ENCODE data around the gene CASP2. TPM values are rescaled to one million over a fixed set of nuclear protein-coding genes. Genes with fewer than 3 reads are reported as not detected.
A peak's percentile ranks its signal among the peaks of the same experiment; 100 is the strongest.
"Not testable (repeated sequence)": the region's sequence is repeated elsewhere in the genome, so short reads cannot be mapped to it uniquely, and the experiment has no call there.

Gene CASP2
- total RNA-seq, 1 donor from 2014 or later = 10.9 TPM

DNA sequence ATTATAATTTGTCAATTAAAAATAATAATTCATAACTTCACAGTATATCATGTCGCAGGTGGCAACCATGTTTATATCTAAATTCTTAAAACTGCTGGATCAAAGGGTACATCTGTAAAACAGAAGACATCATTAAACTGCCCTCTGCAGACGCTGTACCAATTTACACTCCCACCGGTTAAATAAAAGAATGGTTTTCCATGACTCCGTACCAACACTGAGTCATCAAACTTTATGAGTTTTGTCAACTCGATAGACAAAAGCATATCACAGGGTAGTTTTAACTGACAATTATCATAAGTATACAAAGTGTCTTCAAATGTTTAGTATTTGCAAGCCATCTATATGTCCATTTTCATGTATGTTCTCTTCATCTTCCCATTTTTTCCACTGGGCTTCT, 30.6 kb upstream of the CASP2 start:
- TF ChIP-seq, protein P1, sequence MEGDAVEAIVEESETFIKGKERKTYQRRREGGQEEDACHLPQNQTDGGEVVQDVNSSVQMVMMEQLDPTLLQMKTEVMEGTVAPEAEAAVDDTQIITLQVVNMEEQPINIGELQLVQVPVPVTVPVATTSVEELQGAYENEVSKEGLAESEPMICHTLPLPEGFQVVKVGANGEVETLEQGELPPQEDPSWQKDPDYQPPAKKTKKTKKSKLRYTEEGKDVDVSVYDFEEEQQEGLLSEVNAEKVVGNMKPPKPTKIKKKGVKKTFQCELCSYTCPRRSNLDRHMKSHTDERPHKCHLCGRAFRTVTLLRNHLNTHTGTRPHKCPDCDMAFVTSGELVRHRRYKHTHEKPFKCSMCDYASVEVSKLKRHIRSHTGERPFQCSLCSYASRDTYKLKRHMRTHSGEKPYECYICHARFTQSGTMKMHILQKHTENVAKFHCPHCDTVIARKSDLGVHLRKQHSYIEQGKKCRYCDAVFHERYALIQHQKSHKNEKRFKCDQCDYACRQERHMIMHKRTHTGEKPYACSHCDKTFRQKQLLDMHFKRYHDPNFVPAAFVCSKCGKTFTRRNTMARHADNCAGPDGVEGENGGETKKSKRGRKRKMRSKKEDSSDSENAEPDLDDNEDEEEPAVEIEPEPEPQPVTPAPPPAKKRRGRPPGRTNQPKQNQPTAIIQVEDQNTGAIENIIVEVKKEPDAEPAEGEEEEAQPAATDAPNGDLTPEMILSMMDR (IDR thresholded peaks at IDR 0.05; ENCODE audit: borderline replicate concordance) = no peak
- DNase-seq = no peak
- peaks cover 6% of the 10 kb centered on the region for H3K4me1 ChIP-seq

DNA sequence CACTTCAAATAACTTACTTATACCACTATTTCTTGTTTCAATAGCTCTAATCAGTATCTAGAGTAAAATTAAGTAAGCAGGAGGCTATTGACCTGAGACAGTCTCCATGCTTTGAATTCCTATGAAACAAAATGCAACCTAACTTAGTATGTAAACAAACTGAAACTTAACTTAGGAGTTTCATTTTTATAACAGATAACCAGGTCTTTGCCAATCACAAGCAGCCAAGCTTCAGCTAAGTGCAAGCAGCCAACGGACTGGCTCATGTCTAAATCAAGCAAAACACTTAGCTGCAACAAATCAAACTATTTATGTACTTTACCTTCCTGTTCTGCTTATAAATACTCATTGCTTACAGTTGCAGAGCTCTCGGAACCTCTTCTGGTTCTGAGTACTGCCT, 29.3 kb upstream of the CASP2 start:
- H3K27me3 ChIP-seq (ENCODE audit: low read depth) = no peaks in the 10 kb centered on the region
- no peaks in the 10 kb centered on the region for H3K36me3 ChIP-seq
- no peak for DNase-seq
- TF ChIP-seq, protein P1 (IDR thresholded peaks at IDR 0.05; ENCODE audit: borderline replicate concordance) = no peak
- peaks cover 17% of the 10 kb centered on the region for H3K4me1 ChIP-seq
- no peak overlapping the region for H3K4me3 ChIP-seq
- peak overlapping the region; percentile 68 for H3K27ac ChIP-seq (replicated peaks)
- no peaks in the 10 kb centered on the region for H3K9me3 ChIP-seq (replicated peaks)
- intact Hi-C loops (cut with micrococcal nuclease) = no loop called here

More for the DNA sequence above, 30.6 kb upstream of the CASP2 start:
- Histone ChIP-seq H3K9me3 (replicated peaks) (no peaks in the 10 kb centered on the region), H3K27me3 (ENCODE audit: low read depth) (no peaks in the 10 kb centered on the region), H3K27ac (replicated peaks) (no peak overlapping the region), H3K4me3 (no peak overlapping the region), H3K36me3 (no peaks in the 10 kb centered on the region)
- intact Hi-C loops (cut with micrococcal nuclease) = no loop called here

DNA sequence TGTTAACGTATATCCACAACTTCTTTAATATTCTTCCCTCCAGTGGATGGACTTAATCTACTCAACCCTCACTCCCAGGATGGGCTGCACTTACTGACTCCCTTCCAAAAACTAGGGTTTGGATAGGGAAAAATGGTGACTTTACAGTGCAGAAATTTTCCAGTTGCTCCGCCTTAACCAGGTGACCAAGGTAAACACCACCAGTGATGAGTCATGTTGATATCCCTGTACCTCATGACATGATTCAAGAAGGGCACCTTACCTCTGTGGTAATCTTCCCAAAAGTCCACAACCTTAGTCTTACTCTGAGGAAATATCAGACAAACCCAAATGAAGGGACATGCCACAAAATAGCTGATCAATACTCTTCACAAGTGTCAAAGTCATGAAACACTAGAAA, 28.4 kb upstream of the CASP2 start:
- TF ChIP-seq, protein P1 (IDR thresholded peaks at IDR 0.05; ENCODE audit: borderline replicate concordance) = no peak
- intact Hi-C loops (cut with micrococcal nuclease) = no loop called here
- no peaks in the 10 kb centered on the region for H3K27me3 ChIP-seq (ENCODE audit: low read depth)
- peaks cover 26% of the 10 kb centered on the region for H3K4me1 ChIP-seq
- H3K36me3 ChIP-seq = no peaks in the 10 kb centered on the region
- H3K9me3 ChIP-seq (replicated peaks) = no peaks in the 10 kb centered on the region
- H3K4me3 ChIP-seq = no peak overlapping the region
- no peak for DNase-seq
- H3K27ac ChIP-seq (replicated peaks) = peak overlapping the region; percentile 68

DNA sequence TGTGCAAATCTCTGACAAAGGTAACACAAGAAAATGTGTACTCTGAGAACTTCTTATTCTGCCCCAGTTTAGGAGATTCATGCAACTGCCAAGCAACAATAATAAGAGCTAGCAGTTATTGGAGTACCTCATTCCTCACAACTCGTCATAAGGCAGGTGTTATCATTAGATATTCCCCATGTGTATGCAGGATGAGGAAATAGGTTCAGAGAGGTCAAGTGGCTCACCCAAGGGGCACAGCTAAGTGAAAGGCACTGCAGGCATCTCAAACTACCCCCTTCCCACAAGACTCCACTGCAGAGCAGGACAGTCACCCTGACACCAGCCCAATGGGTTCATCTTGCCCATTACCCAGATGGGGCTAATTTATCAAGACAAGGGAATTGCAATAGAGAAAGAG, 26.2 kb upstream of the CASP2 start:
- no peak overlapping the region for H3K27ac ChIP-seq (replicated peaks)
- H3K4me1 ChIP-seq = peaks cover 41% of the 10 kb centered on the region
- TF ChIP-seq, protein P1 (IDR thresholded peaks at IDR 0.05; ENCODE audit: borderline replicate concordance) = no peak
- H3K36me3 ChIP-seq = peaks cover 2% of the 10 kb centered on the region
- no peaks in the 10 kb centered on the region for H3K9me3 ChIP-seq (replicated peaks)
- intact Hi-C loops (cut with micrococcal nuclease) = no loop called here
- no peaks in the 10 kb centered on the region for H3K27me3 ChIP-seq (ENCODE audit: low read depth)
- DNase-seq = no peak
- no peak overlapping the region for H3K4me3 ChIP-seq

DNA sequence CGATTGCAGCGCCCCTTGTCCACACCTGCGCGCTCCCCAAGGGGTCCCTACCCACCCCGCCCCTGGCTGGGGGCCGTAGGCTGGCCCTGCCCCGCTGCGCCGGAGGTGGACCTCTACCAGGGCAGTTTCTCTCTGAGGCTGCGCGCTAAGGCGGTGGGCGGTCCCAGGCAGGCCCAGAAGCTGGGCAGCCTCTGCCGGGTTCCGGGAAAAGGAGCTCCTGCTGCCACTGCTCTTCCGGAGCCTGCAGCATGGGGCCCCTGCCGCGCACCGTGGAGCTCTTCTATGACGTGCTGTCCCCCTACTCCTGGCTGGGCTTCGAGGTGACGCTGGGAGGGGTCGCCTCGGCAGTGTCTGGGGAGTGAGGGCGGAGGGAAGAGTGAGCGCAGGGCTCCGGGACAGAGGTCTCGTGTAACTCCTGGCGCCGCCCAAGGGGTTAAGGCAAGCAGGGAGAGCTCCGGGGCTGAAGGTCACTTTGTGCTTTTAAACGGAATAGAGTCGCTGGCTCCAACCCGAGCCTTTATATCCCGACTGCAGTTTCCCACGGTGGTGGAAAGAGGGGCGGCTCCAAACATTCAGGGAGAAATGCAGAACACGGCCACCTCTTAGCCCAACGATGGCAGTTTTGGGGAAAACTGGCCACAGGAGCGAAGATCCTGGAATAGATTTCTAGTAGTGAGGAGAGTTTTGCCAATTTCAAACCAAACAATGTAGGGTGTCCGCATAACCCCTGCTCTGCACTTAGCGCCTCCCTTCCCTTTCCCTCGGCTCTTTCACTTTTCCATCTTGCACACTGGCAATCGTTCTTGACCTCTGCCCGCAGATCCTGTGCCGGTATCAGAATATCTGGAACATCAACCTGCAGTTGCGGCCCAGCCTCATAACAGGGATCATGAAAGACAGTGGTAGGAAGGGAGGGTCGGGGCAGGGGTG, 24.6 kb upstream of the CASP2 start, which contains the start of gene GSTK1:
GSTK1 (plus strand) TSS at position 176 of the 930 bp plus-strand sequence; CDS start at position 249, 73 bp downstream.
- no peaks in the 10 kb centered on the region for H3K27me3 ChIP-seq (ENCODE audit: low read depth)
- intact Hi-C loops (cut with micrococcal nuclease) = no loop called here

DNA sequence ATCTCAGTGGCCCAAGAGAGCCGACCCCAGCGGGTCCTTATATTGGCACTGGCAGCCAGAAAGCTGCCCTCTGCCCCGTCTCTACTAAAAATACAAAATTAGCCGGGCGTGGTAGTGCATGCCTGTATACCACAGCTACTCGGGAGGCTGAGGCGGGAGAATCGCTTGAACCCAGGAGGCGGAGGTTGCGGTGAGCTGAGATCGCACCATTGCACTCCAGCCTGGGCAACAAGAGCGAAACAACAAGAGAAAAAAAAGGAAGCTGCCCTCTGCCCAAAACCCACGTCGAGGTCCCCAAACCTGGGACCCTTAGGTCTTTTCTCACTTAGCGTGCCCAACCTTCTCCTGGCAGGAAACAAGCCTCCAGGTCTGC, 24.0 kb upstream of the CASP2 start:
- H3K27ac ChIP-seq (replicated peaks) = peak overlapping the region; percentile 90
- peak overlapping the region; percentile 73 for H3K4me3 ChIP-seq
- DNase-seq; H3K9me3 ChIP-seq (replicated peaks); H3K27me3 ChIP-seq (ENCODE audit: low read depth); intact Hi-C loops (cut with micrococcal nuclease): not testable (repeated sequence)
- H3K4me1 ChIP-seq = peaks cover 40% of the 10 kb centered on the region
- peaks cover 25% of the 10 kb centered on the region for H3K36me3 ChIP-seq

More for the DNA sequence above, 24.6 kb upstream of the CASP2 start, which contains the start of gene GSTK1:
- Histone ChIP-seq H3K4me3 (peak within 1 kb of the TSS; percentile 73), H3K36me3 (peaks cover 18% of the 10 kb centered on the region), H3K27ac (replicated peaks) (peak within 1 kb of the TSS; percentile 90), H3K9me3 (replicated peaks) (no peaks in the 10 kb centered on the region), H3K4me1 (peaks cover 41% of the 10 kb centered on the region)
- TF ChIP-seq, protein P1 (IDR thresholded peaks at IDR 0.05; ENCODE audit: borderline replicate concordance) = no peak
- peak; percentile 90 for DNase-seq
